H1 (cell line): ENCODE results near the gene STARD13. TPM values are rescaled to one million over a fixed set of nuclear protein-coding genes. Genes with fewer than 3 reads are reported as not detected.

Source experiments
- CTCF ChIA-PET: fragments of 300-600 bp; sonication (Branson Sonifier 250); formaldehyde crosslinking; loops from one replicate; lab custom pipeline; 2021; ENCODE audit not compliant: partially characterized antibody; lab: Charles Lee
- POLR2A ChIA-PET: fragments of 300-600 bp; sonication (Branson Sonifier 250); formaldehyde crosslinking; loops from one replicate; lab custom pipeline; 2021; ENCODE audit warnings: inconsistent platforms; ENCODE audit not compliant: partially characterized antibody; lab: Charles Lee
- DNase-seq, 2 experiments: peaks; one replicate each; pipeline versions ENCODE4 v3.0.0 to v3.0.0-alpha.2; 2010 to 2022; ENCODE audit warnings: low spot score in 2 of 2, low read depth in 1 of 2, mixed read lengths in 1 of 2
- FAIRE-seq: peaks from 2 replicates; lab custom pipeline; 2011; peaks lifted over from hg19 to GRCh38; lab: Jason Lieb, UNC
- H2AFZ ChIP-seq: 2 replicates; pipeline ENCODE4 v1.8.1; 2012; ENCODE audit warnings: low read length, inconsistent platforms
- H2AK5ac ChIP-seq: 2 replicates; pipeline ENCODE4 v1.6.1; 2013; ENCODE audit warnings: low read depth, low read length
- H2BK120ac ChIP-seq: replicated peaks from 2 replicates; pipeline ENCODE3; 2013; ENCODE audit warnings: low read depth, low read length, inconsistent platforms
- H2BK12ac ChIP-seq: 2 replicates; pipeline ENCODE4 v1.6.1; 2013; ENCODE audit warnings: low read depth, low read length
- H2BK15ac ChIP-seq: 2 replicates; pipeline ENCODE4 v1.6.1; 2013; ENCODE audit warnings: low read length
- H2BK20ac ChIP-seq: 2 replicates; pipeline ENCODE4 v1.6.1; 2013; ENCODE audit warnings: low read length
- H2BK5ac ChIP-seq: 2 replicates; pipeline ENCODE4 v1.6.1; 2013; ENCODE audit warnings: low read depth, low read length
- H3K14ac ChIP-seq: 2 replicates; pipeline ENCODE4 v1.6.1; 2013; ENCODE audit warnings: inconsistent platforms; ENCODE audit not compliant: insufficient read length
- H3K18ac ChIP-seq: 2 replicates; pipeline ENCODE4 v1.6.1; 2013; ENCODE audit warnings: low read length; ENCODE audit errors: extremely low read depth
- H3K23ac ChIP-seq: 2 replicates; pipeline ENCODE4 v1.6.1; 2013; ENCODE audit warnings: inconsistent platforms; ENCODE audit not compliant: insufficient read length
- H3K23me2 ChIP-seq: 2 replicates; pipeline ENCODE4 v1.6.1; 2013; ENCODE audit warnings: low read depth, low read length
- H3K27ac ChIP-seq: 2 replicates; pipeline ENCODE4 v1.6.1; 2011; ENCODE audit warnings: low read depth, low read length, inconsistent platforms
- H3K27me3 ChIP-seq, 4 experiments: replicated peaks in 1 of 4; 1 replicate in 1 of 4; 2 replicates in 3 of 4; pipeline versions ENCODE4 v1.6.1 to v1.8.1; 2011 to 2013; ENCODE audit warnings: low read length in 3 of 4, mild to moderate bottlenecking in 3 of 4, inconsistent platforms in 2 of 4, mixed read lengths in 2 of 4, moderate library complexity in 1 of 4; ENCODE audit not compliant: control insufficient read depth in 3 of 4, insufficient read depth in 3 of 4; ENCODE audit errors: extremely low read depth in 1 of 4
- H3K36me3 ChIP-seq, 4 experiments: 2 replicates each; pipeline versions ENCODE4 v1.6.1 to v1.8.1; 2011 to 2013; ENCODE audit warnings: mild to moderate bottlenecking in 4 of 4, low read length in 3 of 4, moderate library complexity in 2 of 4, control low read depth in 1 of 4, inconsistent platforms in 1 of 4; ENCODE audit not compliant: insufficient read depth in 4 of 4, control insufficient read depth in 2 of 4
- H3K4ac ChIP-seq: replicated peaks from 2 replicates; pipeline ENCODE3; 2013; ENCODE audit warnings: low read length, low read depth, mixed read lengths, inconsistent platforms; ENCODE audit not compliant: insufficient read length
- H3K4me1 ChIP-seq, 4 experiments: replicated peaks in 1 of 4; 1 replicate in 1 of 4; 2 replicates in 3 of 4; pipeline versions ENCODE4 v1.6.1 to v1.8.1; 2011 to 2013; ENCODE audit warnings: low read length in 3 of 4, inconsistent platforms in 2 of 4, mixed read lengths in 1 of 4; ENCODE audit not compliant: insufficient read depth in 4 of 4, control insufficient read depth in 3 of 4
- H3K4me2 ChIP-seq, 2 experiments: 2 replicates each; pipeline versions ENCODE4 v1.6.1 to v1.8.1; 2011 to 2013; ENCODE audit warnings: low read depth in 2 of 2, low read length in 2 of 2, control low read depth in 1 of 2, inconsistent platforms in 1 of 2, mild to moderate bottlenecking in 1 of 2; ENCODE audit not compliant: insufficient read depth in 1 of 2
- H3K4me3 ChIP-seq, 4 experiments: fragments of 200-600, 300-600 bp in 1 of 4; sonication (generic), shearing (Covaris generic), sonication (Bioruptor Twin) in 1 of 4; 2 replicates each; pipeline versions ENCODE4 v1.5.1 to v1.8.1; 2011 to 2016; ENCODE audit warnings: low read length in 4 of 4, low read depth in 3 of 4, control low read depth in 2 of 4, inconsistent platforms in 2 of 4, mild to moderate bottlenecking in 2 of 4, mixed read lengths in 1 of 4, moderate library complexity in 1 of 4; ENCODE audit not compliant: insufficient read depth in 2 of 4; ENCODE audit errors: extremely low read depth in 1 of 4
- H3K56ac ChIP-seq: replicated peaks from 2 replicates; pipeline ENCODE3; 2013; ENCODE audit warnings: low read depth, mild to moderate bottlenecking, mixed read lengths, low read length, inconsistent platforms; ENCODE audit not compliant: insufficient read length
- H3K79me1 ChIP-seq: 2 replicates; pipeline ENCODE4 v1.6.1; 2013; ENCODE audit warnings: low read depth, low read length, control low read depth
- H3K79me2 ChIP-seq, 2 experiments: 2 replicates each; pipeline versions ENCODE4 v1.6.1 to v1.8.1; 2012 to 2013; ENCODE audit warnings: low read length in 2 of 2, mild to moderate bottlenecking in 2 of 2, inconsistent platforms in 1 of 2; ENCODE audit not compliant: insufficient read depth in 2 of 2, control insufficient read depth in 1 of 2
- H3K9ac ChIP-seq, 4 experiments: replicated peaks in 1 of 4; 1 replicate in 1 of 4; 2 replicates in 3 of 4; pipeline versions ENCODE4 v1.6.1 to v1.8.1; 2011 to 2013; ENCODE audit warnings: low read depth in 3 of 4, low read length in 3 of 4, control low read depth in 2 of 4, mild to moderate bottlenecking in 2 of 4, moderate library complexity in 2 of 4, inconsistent platforms in 1 of 4; ENCODE audit errors: extremely low read depth in 1 of 4
- H3K9me3 ChIP-seq, 2 experiments: 2 replicates each; pipeline versions ENCODE4 v1.6.1 to v1.8.1; 2012 to 2013; ENCODE audit warnings: mild to moderate bottlenecking in 2 of 2, moderate library complexity in 2 of 2, control low read depth in 1 of 2, inconsistent platforms in 1 of 2, low read depth in 1 of 2, low read length in 1 of 2, mixed read lengths in 1 of 2; ENCODE audit not compliant: insufficient read depth in 2 of 2
- H4K20me1 ChIP-seq, 2 experiments: replicated peaks in 1 of 2; 2 replicates each; pipeline versions ENCODE3 to v1.8.1; 2011 to 2013; ENCODE audit warnings: inconsistent platforms in 2 of 2, low read length in 2 of 2, mild to moderate bottlenecking in 1 of 2; ENCODE audit not compliant: insufficient read depth in 2 of 2, control insufficient read depth in 1 of 2
- H4K5ac ChIP-seq: 2 replicates; pipeline ENCODE4 v1.6.1; 2013; ENCODE audit warnings: low read length, low read depth, mixed read lengths, inconsistent platforms; ENCODE audit not compliant: insufficient read length
- H4K8ac ChIP-seq: 2 replicates; pipeline ENCODE4 v1.8.0; 2013; ENCODE audit warnings: mild to moderate bottlenecking, moderate library complexity, low read length, inconsistent platforms; ENCODE audit not compliant: insufficient read depth; ENCODE audit errors: extremely low read depth
- H4K91ac ChIP-seq: replicated peaks from 2 replicates; pipeline ENCODE3; 2013; ENCODE audit warnings: low read length, mixed read lengths, inconsistent platforms; ENCODE audit not compliant: insufficient read length
- NANOG ChIP-seq: IDR thresholded peaks from 2 replicates; pipeline ENCODE4 v1.6.1; 2011; ENCODE audit warnings: low read length, low read depth, mild to moderate bottlenecking, inconsistent platforms; ENCODE audit not compliant: insufficient read depth, poor library complexity, severe bottlenecking
- SP1 ChIP-seq: IDR thresholded peaks from 2 replicates; pipeline ENCODE4 v1.6.1; 2011; ENCODE audit warnings: low read depth, low read length
- SP4 ChIP-seq: IDR thresholded peaks from 2 replicates; pipeline ENCODE4 v1.6.1; 2012; ENCODE audit warnings: low read length, inconsistent platforms
- TAF7 ChIP-seq: optimal IDR thresholded peaks from 2 replicates; pipeline ENCODE3; 2011; ENCODE audit warnings: low read depth, mild to moderate bottlenecking, inconsistent platforms, low read length, moderate library complexity, borderline replicate concordance
- TBP ChIP-seq: IDR thresholded peaks from 2 replicates; pipeline ENCODE4 v1.6.1; 2011; ENCODE audit warnings: low read depth, low read length, improper control_type of control experiment
- WGBS, 2 experiments: shearing (Covaris generic) in 1 of 2; methylation state at CpG; one replicate each; pipeline versions ENCODE4 v1.1.6 to v1.1.7; 2013 to 2015; ENCODE audit warnings: low lambda C conversion rate in 2 of 2, mixed read lengths in 2 of 2, inconsistent platforms in 1 of 2, low coverage in 1 of 2, missing lambda C conversion rate in 1 of 2; ENCODE audit not compliant: insufficient replicate concordance in 2 of 2, insufficient coverage in 1 of 2, insufficient read length in 1 of 2; ENCODE audit errors: extremely low coverage in 1 of 2, missing lambda C conversion rate in 1 of 2; 5-methylcytosine and 5-hydroxymethylcytosine counted together
- polyA plus RNA-seq, 7 experiments: library from polyadenylated mRNA; depleted of rRNA in 3 of 7; stranded (reverse) in 5 of 7; unstranded in 2 of 7; fragments of >200 nt in 5 of 7; fragments of 200-250 nt in 2 of 7; gene quantifications; 1 replicate in 5 of 7; 2 replicates in 1 of 7; 4 replicates in 1 of 7; pipeline versions ENCODE4 v1.2.1 to v1.2.3, GENCODE V29; 2011 to 2013; ENCODE audit warnings: missing spikeins in 2 of 7, mixed read lengths in 2 of 7
- total RNA-seq: library from RNA; stranded (reverse); fragmentation: NEBNext Ultra II Directional; extraction: Animal tissue kit (Norgen Biotek cat#: 25700); gene quantifications from 2 replicates; pipeline ENCODE4 v1.2.1, GENCODE V29; 2021

STARD13 gene
- total and polyA plus RNA-seq, 2 of the 8 experiments (the other 6 are each of a cell fraction or from before 2014, with no cell fraction given) = 0.82 to 2.9 TPM

GRCh38 chr13:33231339-33231738 is 54.2 kb downstream of the STARD13 start:
- Histone ChIP-seq H3K9ac (no peak overlapping the region), H3K4me2 (no peak overlapping the region), H3K23ac (no peak overlapping the region), H4K5ac (no peak overlapping the region), H2BK5ac (0 out of 2 replicates have a peak overlapping the region, but pooled peaks have one; percentile 25), H3K79me2 (no peaks in the 10 kb centered on the region), H2AFZ (no peak overlapping the region), H3K4me3 (no peak overlapping the region), H3K4ac (no peak overlapping the region), H3K27me3 (no peaks in the 10 kb centered on the region), H4K8ac (no peak overlapping the region), H3K56ac (no peak overlapping the region), H2BK20ac (no peak overlapping the region), H4K91ac (no peak overlapping the region), H3K18ac (no peak overlapping the region), H2BK12ac (no peak overlapping the region), H3K27ac (no peak overlapping the region), H2AK5ac (0 out of 2 replicates have a peak overlapping the region, but pooled peaks have one; percentile 42), H3K9me3 (no peaks in the 10 kb centered on the region), H3K36me3 (no peaks in the 10 kb centered on the region), H3K4me1 (peaks cover 0 to 11% (median 3%) of the 10 kb centered on the region in 4 experiments; a peak in 4 of 7 replicates), H3K23me2 (no peaks in the 10 kb centered on the region), H3K14ac (no peak overlapping the region), H2BK120ac (no peak overlapping the region), H4K20me1 (no peaks in the 10 kb centered on the region), H2BK15ac (no peak overlapping the region), H3K79me1 (no peaks in the 10 kb centered on the region)
- DNase-seq (no peak), FAIRE-seq (no peak)
- WGBS, 2 experiments = 91% methylated on average over 4 of the region's 4 CpGs; no CpG with 5 or more reads in 1 of the 2 experiments
- CTCF ChIA-PET = interaction anchor here (1.0 kb wide), 1 partner anchor 34 kb away, joined by 3 read pairs; no protein-coding TSS in a partner anchor
- TF ChIP-seq SP1 (no peak), TAF7 (no peak), TBP (no peak), SP4 (no peak), NANOG (no peak)
- POLR2A ChIA-PET = no interaction called here
